ENCODE results near the gene RASSF7. TPM values are rescaled to one million over a fixed set of nuclear protein-coding genes. Genes with fewer than 3 reads are reported as not detected.
"Not testable (repeated sequence)": the region's sequence is repeated elsewhere in the genome, so short reads cannot be mapped to it uniquely, and the experiment has no call there.

The RASSF7 gene
- total RNA-seq, 2 experiments from 2014 or later = 15.1 to 18.0 TPM

- H4K20me1 ChIP-seq (ENCODE audit: insufficient read depth, low read length) = no peaks in the 10 kb centered on the region; the same call in 1 of the 2 replicates
- ChIA-PET CTCF (ENCODE audit: unreplicated experiment) (no interaction called here), POLR2A (no interaction called here)
- H3K36me3 ChIP-seq (ENCODE audit: insufficient read depth, low read length) = no peaks in the 10 kb centered on the region
- peaks cover under 1% of the 10 kb centered on the region for H3K79me2 ChIP-seq (ENCODE audit: insufficient read depth, low read depth, low read length)
- intact Hi-C loops (cut with micrococcal nuclease; ENCODE audit: unreplicated experiment) = no loop called here
- H2AFZ ChIP-seq (ENCODE audit: low read length) = no peak overlapping the region
- H3K4me2 ChIP-seq (ENCODE audit: low read length) = no peak overlapping the region
- H3K4me3 ChIP-seq (ENCODE audit: low read depth, low read length, poor library complexity, severe bottlenecking) = no peak overlapping the region
- no TSS peak for BruUV-seq (replicated peaks)
- TF ChIP-seq EZH2phosphoT487 (IDR thresholded peaks at IDR 0.05; ENCODE audit: borderline replicate concordance, low read depth, low read length) = no peak
- TF ChIP-seq, protein P1, sequence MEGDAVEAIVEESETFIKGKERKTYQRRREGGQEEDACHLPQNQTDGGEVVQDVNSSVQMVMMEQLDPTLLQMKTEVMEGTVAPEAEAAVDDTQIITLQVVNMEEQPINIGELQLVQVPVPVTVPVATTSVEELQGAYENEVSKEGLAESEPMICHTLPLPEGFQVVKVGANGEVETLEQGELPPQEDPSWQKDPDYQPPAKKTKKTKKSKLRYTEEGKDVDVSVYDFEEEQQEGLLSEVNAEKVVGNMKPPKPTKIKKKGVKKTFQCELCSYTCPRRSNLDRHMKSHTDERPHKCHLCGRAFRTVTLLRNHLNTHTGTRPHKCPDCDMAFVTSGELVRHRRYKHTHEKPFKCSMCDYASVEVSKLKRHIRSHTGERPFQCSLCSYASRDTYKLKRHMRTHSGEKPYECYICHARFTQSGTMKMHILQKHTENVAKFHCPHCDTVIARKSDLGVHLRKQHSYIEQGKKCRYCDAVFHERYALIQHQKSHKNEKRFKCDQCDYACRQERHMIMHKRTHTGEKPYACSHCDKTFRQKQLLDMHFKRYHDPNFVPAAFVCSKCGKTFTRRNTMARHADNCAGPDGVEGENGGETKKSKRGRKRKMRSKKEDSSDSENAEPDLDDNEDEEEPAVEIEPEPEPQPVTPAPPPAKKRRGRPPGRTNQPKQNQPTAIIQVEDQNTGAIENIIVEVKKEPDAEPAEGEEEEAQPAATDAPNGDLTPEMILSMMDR (conservative IDR thresholded peaks at IDR 0.05; ENCODE audit: low read length) = no peak
- H3K9me2 ChIP-seq (ENCODE audit: insufficient read depth, low read length) = no peaks in the 10 kb centered on the region
- peaks cover 30% of the 10 kb centered on the region for H3K4me1 ChIP-seq (ENCODE audit: insufficient read depth, low read length, poor library complexity, severe bottlenecking)
- no peaks in the 10 kb centered on the region for H3K9me3 ChIP-seq (ENCODE audit: low read length)
- no peak for DNase-seq (ENCODE audit: low spot score)
- H3K27ac ChIP-seq (ENCODE audit: low read depth, low read length, poor library complexity, severe bottlenecking) = no peak overlapping the region
Measured at GRCh38 chr11:571802-572185, 11.0 kb downstream of the RASSF7 start.

- Histone ChIP-seq H2AFZ (ENCODE audit: low read length) (no peak overlapping the region), H3K9me3 (ENCODE audit: low read length) (no peaks in the 10 kb centered on the region), H3K4me2 (ENCODE audit: low read length) (no peak overlapping the region), H3K27ac (ENCODE audit: low read depth, low read length, poor library complexity, severe bottlenecking) (no peak overlapping the region), H3K4me3 (ENCODE audit: low read depth, low read length, poor library complexity, severe bottlenecking) (no peak overlapping the region), H3K79me2 (ENCODE audit: insufficient read depth, low read depth, low read length) (peaks cover 15% of the 10 kb centered on the region), H3K4me1 (ENCODE audit: insufficient read depth, low read length, poor library complexity, severe bottlenecking) (peaks cover 30% of the 10 kb centered on the region), H4K20me1 (ENCODE audit: insufficient read depth, low read length) (peaks cover 14% of the 10 kb centered on the region; the same call in 1 of the 2 replicates), H3K36me3 (ENCODE audit: insufficient read depth, low read length) (peaks cover 2% of the 10 kb centered on the region; the same call in 1 of the 2 replicates), H3K9me2 (ENCODE audit: insufficient read depth, low read length) (no peaks in the 10 kb centered on the region)
- intact Hi-C loops (cut with micrococcal nuclease; ENCODE audit: unreplicated experiment) = no loop called here
- ChIA-PET CTCF (ENCODE audit: unreplicated experiment) (no interaction called here), POLR2A (no interaction called here)
- no peak for DNase-seq (ENCODE audit: low spot score)
- BruUV-seq (replicated peaks) = no TSS peak
- TF ChIP-seq, protein P1 (conservative IDR thresholded peaks at IDR 0.05; ENCODE audit: low read length) = no peak
- no peak for TF ChIP-seq EZH2phosphoT487 (IDR thresholded peaks at IDR 0.05; ENCODE audit: borderline replicate concordance, low read depth, low read length)
Measured at GRCh38 chr11:573146-573759, 12.5 kb downstream of the RASSF7 start.

DNA sequence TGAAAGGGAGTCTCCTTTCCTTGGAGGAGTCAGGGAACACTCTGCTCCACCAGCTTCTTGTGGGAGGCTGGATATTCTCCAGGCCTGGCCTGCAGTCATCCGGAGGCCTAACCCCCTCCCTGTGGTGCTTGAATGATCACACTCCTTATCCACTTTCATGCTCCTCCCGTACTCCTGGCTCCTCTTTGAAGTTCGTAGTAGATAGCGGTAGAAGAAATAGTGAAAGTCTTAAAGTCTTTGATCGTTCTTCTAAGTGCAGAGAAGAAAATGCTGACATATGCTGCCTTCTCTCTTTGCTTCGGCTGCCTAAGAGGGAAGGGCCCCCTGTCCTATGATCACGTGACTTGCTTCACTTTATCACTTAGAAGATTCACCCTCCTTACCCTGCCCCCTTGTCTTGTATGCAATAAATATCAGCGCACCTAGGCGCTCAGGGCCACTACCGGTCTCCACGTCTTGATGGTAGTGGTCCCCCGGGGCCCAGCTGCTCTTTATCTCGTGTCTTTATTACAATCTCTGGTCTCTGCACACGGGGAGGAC, 13.3 kb downstream of the RASSF7 start:
- CTCF ChIA-PET (ENCODE audit: unreplicated experiment); H3K4me3 ChIP-seq (ENCODE audit: low read depth, low read length, poor library complexity, severe bottlenecking); H3K9me3 ChIP-seq (ENCODE audit: low read length); POLR2A ChIA-PET; DNase-seq (ENCODE audit: low spot score); H3K9me2 ChIP-seq (ENCODE audit: insufficient read depth, low read length); intact Hi-C loops (cut with micrococcal nuclease; ENCODE audit: unreplicated experiment); BruUV-seq (replicated peaks); H3K27ac ChIP-seq (ENCODE audit: low read depth, low read length, poor library complexity, severe bottlenecking); H3K36me3 ChIP-seq (ENCODE audit: insufficient read depth, low read length); H2AFZ ChIP-seq (ENCODE audit: low read length): not testable (repeated sequence)
- H3K4me2 ChIP-seq (ENCODE audit: low read length) = peak overlapping the region; percentile 74; the same call in 1 of the 2 replicates
- peaks cover 24% of the 10 kb centered on the region for H3K79me2 ChIP-seq (ENCODE audit: insufficient read depth, low read depth, low read length)
- peaks cover 20% of the 10 kb centered on the region for H4K20me1 ChIP-seq (ENCODE audit: insufficient read depth, low read length)
- H3K4me1 ChIP-seq (ENCODE audit: insufficient read depth, low read length, poor library complexity, severe bottlenecking) = peaks cover 36% of the 10 kb centered on the region

Measured in OCI-LY7 (cell line).